H1 (cell line): ENCODE results near the gene ZNF785. TPM values are rescaled to one million over a fixed set of nuclear protein-coding genes. Genes with fewer than 3 reads are reported as not detected.

Experiments used
- CTCF ChIA-PET: fragments of 300-600 bp; sonication (Branson Sonifier 250); formaldehyde crosslinking; loops from one replicate; lab custom pipeline; 2021; ENCODE audit not compliant: partially characterized antibody; lab: Charles Lee
- POLR2A ChIA-PET: fragments of 300-600 bp; sonication (Branson Sonifier 250); formaldehyde crosslinking; loops from one replicate; lab custom pipeline; 2021; ENCODE audit warnings: inconsistent platforms; ENCODE audit not compliant: partially characterized antibody; lab: Charles Lee
- DNase-seq, 2 experiments: peaks; one replicate each; pipeline versions ENCODE4 v3.0.0 to v3.0.0-alpha.2; 2010 to 2022; ENCODE audit warnings: low spot score in 2 of 2, low read depth in 1 of 2, mixed read lengths in 1 of 2
- FAIRE-seq: peaks from 2 replicates; lab custom pipeline; 2011; peaks lifted over from hg19 to GRCh38; lab: Jason Lieb, UNC
- H2AFZ ChIP-seq: 2 replicates; pipeline ENCODE4 v1.8.1; 2012; ENCODE audit warnings: low read length, inconsistent platforms
- H2AK5ac ChIP-seq: 2 replicates; pipeline ENCODE4 v1.6.1; 2013; ENCODE audit warnings: low read depth, low read length
- H2BK120ac ChIP-seq: replicated peaks from 2 replicates; pipeline ENCODE3; 2013; ENCODE audit warnings: low read depth, low read length, inconsistent platforms
- H2BK12ac ChIP-seq: 2 replicates; pipeline ENCODE4 v1.6.1; 2013; ENCODE audit warnings: low read depth, low read length
- H2BK15ac ChIP-seq: 2 replicates; pipeline ENCODE4 v1.6.1; 2013; ENCODE audit warnings: low read length
- H2BK20ac ChIP-seq: 2 replicates; pipeline ENCODE4 v1.6.1; 2013; ENCODE audit warnings: low read length
- H2BK5ac ChIP-seq: 2 replicates; pipeline ENCODE4 v1.6.1; 2013; ENCODE audit warnings: low read depth, low read length
- H3K14ac ChIP-seq: 2 replicates; pipeline ENCODE4 v1.6.1; 2013; ENCODE audit warnings: inconsistent platforms; ENCODE audit not compliant: insufficient read length
- H3K18ac ChIP-seq: 2 replicates; pipeline ENCODE4 v1.6.1; 2013; ENCODE audit warnings: low read length; ENCODE audit errors: extremely low read depth
- H3K23ac ChIP-seq: 2 replicates; pipeline ENCODE4 v1.6.1; 2013; ENCODE audit warnings: inconsistent platforms; ENCODE audit not compliant: insufficient read length
- H3K23me2 ChIP-seq: 2 replicates; pipeline ENCODE4 v1.6.1; 2013; ENCODE audit warnings: low read depth, low read length
- H3K27ac ChIP-seq: 2 replicates; pipeline ENCODE4 v1.6.1; 2011; ENCODE audit warnings: low read depth, low read length, inconsistent platforms
- H3K27me3 ChIP-seq, 4 experiments: replicated peaks in 1 of 4; 1 replicate in 1 of 4; 2 replicates in 3 of 4; pipeline versions ENCODE4 v1.6.1 to v1.8.1; 2011 to 2013; ENCODE audit warnings: low read length in 3 of 4, mild to moderate bottlenecking in 3 of 4, inconsistent platforms in 2 of 4, mixed read lengths in 2 of 4, moderate library complexity in 1 of 4; ENCODE audit not compliant: control insufficient read depth in 3 of 4, insufficient read depth in 3 of 4; ENCODE audit errors: extremely low read depth in 1 of 4
- H3K36me3 ChIP-seq, 4 experiments: 2 replicates each; pipeline versions ENCODE4 v1.6.1 to v1.8.1; 2011 to 2013; ENCODE audit warnings: mild to moderate bottlenecking in 4 of 4, low read length in 3 of 4, moderate library complexity in 2 of 4, control low read depth in 1 of 4, inconsistent platforms in 1 of 4; ENCODE audit not compliant: insufficient read depth in 4 of 4, control insufficient read depth in 2 of 4
- H3K4ac ChIP-seq: replicated peaks from 2 replicates; pipeline ENCODE3; 2013; ENCODE audit warnings: low read length, low read depth, mixed read lengths, inconsistent platforms; ENCODE audit not compliant: insufficient read length
- H3K4me1 ChIP-seq, 4 experiments: replicated peaks in 1 of 4; 1 replicate in 1 of 4; 2 replicates in 3 of 4; pipeline versions ENCODE4 v1.6.1 to v1.8.1; 2011 to 2013; ENCODE audit warnings: low read length in 3 of 4, inconsistent platforms in 2 of 4, mixed read lengths in 1 of 4; ENCODE audit not compliant: insufficient read depth in 4 of 4, control insufficient read depth in 3 of 4
- H3K4me2 ChIP-seq, 2 experiments: 2 replicates each; pipeline versions ENCODE4 v1.6.1 to v1.8.1; 2011 to 2013; ENCODE audit warnings: low read depth in 2 of 2, low read length in 2 of 2, control low read depth in 1 of 2, inconsistent platforms in 1 of 2, mild to moderate bottlenecking in 1 of 2; ENCODE audit not compliant: insufficient read depth in 1 of 2
- H3K4me3 ChIP-seq, 4 experiments: fragments of 200-600, 300-600 bp in 1 of 4; sonication (generic), shearing (Covaris generic), sonication (Bioruptor Twin) in 1 of 4; 2 replicates each; pipeline versions ENCODE4 v1.5.1 to v1.8.1; 2011 to 2016; ENCODE audit warnings: low read length in 4 of 4, low read depth in 3 of 4, control low read depth in 2 of 4, inconsistent platforms in 2 of 4, mild to moderate bottlenecking in 2 of 4, mixed read lengths in 1 of 4, moderate library complexity in 1 of 4; ENCODE audit not compliant: insufficient read depth in 2 of 4; ENCODE audit errors: extremely low read depth in 1 of 4
- H3K56ac ChIP-seq: replicated peaks from 2 replicates; pipeline ENCODE3; 2013; ENCODE audit warnings: low read depth, mild to moderate bottlenecking, mixed read lengths, low read length, inconsistent platforms; ENCODE audit not compliant: insufficient read length
- H3K79me1 ChIP-seq: 2 replicates; pipeline ENCODE4 v1.6.1; 2013; ENCODE audit warnings: low read depth, low read length, control low read depth
- H3K79me2 ChIP-seq, 2 experiments: 2 replicates each; pipeline versions ENCODE4 v1.6.1 to v1.8.1; 2012 to 2013; ENCODE audit warnings: low read length in 2 of 2, mild to moderate bottlenecking in 2 of 2, inconsistent platforms in 1 of 2; ENCODE audit not compliant: insufficient read depth in 2 of 2, control insufficient read depth in 1 of 2
- H3K9ac ChIP-seq, 4 experiments: replicated peaks in 1 of 4; 1 replicate in 1 of 4; 2 replicates in 3 of 4; pipeline versions ENCODE4 v1.6.1 to v1.8.1; 2011 to 2013; ENCODE audit warnings: low read depth in 3 of 4, low read length in 3 of 4, control low read depth in 2 of 4, mild to moderate bottlenecking in 2 of 4, moderate library complexity in 2 of 4, inconsistent platforms in 1 of 4; ENCODE audit errors: extremely low read depth in 1 of 4
- H3K9me3 ChIP-seq, 2 experiments: 2 replicates each; pipeline versions ENCODE4 v1.6.1 to v1.8.1; 2012 to 2013; ENCODE audit warnings: mild to moderate bottlenecking in 2 of 2, moderate library complexity in 2 of 2, control low read depth in 1 of 2, inconsistent platforms in 1 of 2, low read depth in 1 of 2, low read length in 1 of 2, mixed read lengths in 1 of 2; ENCODE audit not compliant: insufficient read depth in 2 of 2
- H4K20me1 ChIP-seq, 2 experiments: replicated peaks in 1 of 2; 2 replicates each; pipeline versions ENCODE3 to v1.8.1; 2011 to 2013; ENCODE audit warnings: inconsistent platforms in 2 of 2, low read length in 2 of 2, mild to moderate bottlenecking in 1 of 2; ENCODE audit not compliant: insufficient read depth in 2 of 2, control insufficient read depth in 1 of 2
- H4K5ac ChIP-seq: 2 replicates; pipeline ENCODE4 v1.6.1; 2013; ENCODE audit warnings: low read length, low read depth, mixed read lengths, inconsistent platforms; ENCODE audit not compliant: insufficient read length
- H4K8ac ChIP-seq: 2 replicates; pipeline ENCODE4 v1.8.0; 2013; ENCODE audit warnings: mild to moderate bottlenecking, moderate library complexity, low read length, inconsistent platforms; ENCODE audit not compliant: insufficient read depth; ENCODE audit errors: extremely low read depth
- H4K91ac ChIP-seq: replicated peaks from 2 replicates; pipeline ENCODE3; 2013; ENCODE audit warnings: low read length, mixed read lengths, inconsistent platforms; ENCODE audit not compliant: insufficient read length
- SIRT6 ChIP-seq: IDR thresholded peaks from one replicate; pipeline ENCODE4 v1.7.1; 2012; ENCODE audit warnings: low read length, inconsistent platforms
- WGBS, 2 experiments: shearing (Covaris generic) in 1 of 2; methylation state at CpG; one replicate each; pipeline versions ENCODE4 v1.1.6 to v1.1.7; 2013 to 2015; ENCODE audit warnings: low lambda C conversion rate in 2 of 2, mixed read lengths in 2 of 2, inconsistent platforms in 1 of 2, low coverage in 1 of 2, missing lambda C conversion rate in 1 of 2; ENCODE audit not compliant: insufficient replicate concordance in 2 of 2, insufficient coverage in 1 of 2, insufficient read length in 1 of 2; ENCODE audit errors: extremely low coverage in 1 of 2, missing lambda C conversion rate in 1 of 2; 5-methylcytosine and 5-hydroxymethylcytosine counted together
- polyA plus RNA-seq, 7 experiments: library from polyadenylated mRNA; depleted of rRNA in 3 of 7; stranded (reverse) in 5 of 7; unstranded in 2 of 7; fragments of >200 nt in 5 of 7; fragments of 200-250 nt in 2 of 7; gene quantifications; 1 replicate in 5 of 7; 2 replicates in 1 of 7; 4 replicates in 1 of 7; pipeline versions ENCODE4 v1.2.1 to v1.2.3, GENCODE V29; 2011 to 2013; ENCODE audit warnings: missing spikeins in 2 of 7, mixed read lengths in 2 of 7
- total RNA-seq: library from RNA; stranded (reverse); fragmentation: NEBNext Ultra II Directional; extraction: Animal tissue kit (Norgen Biotek cat#: 25700); gene quantifications from 2 replicates; pipeline ENCODE4 v1.2.1, GENCODE V29; 2021

Gene ZNF785
- total and polyA plus RNA-seq, 2 of the 8 experiments (the other 6 are each of a cell fraction or from before 2014, with no cell fraction given): 8.6 to 12.9 TPM

DNA sequence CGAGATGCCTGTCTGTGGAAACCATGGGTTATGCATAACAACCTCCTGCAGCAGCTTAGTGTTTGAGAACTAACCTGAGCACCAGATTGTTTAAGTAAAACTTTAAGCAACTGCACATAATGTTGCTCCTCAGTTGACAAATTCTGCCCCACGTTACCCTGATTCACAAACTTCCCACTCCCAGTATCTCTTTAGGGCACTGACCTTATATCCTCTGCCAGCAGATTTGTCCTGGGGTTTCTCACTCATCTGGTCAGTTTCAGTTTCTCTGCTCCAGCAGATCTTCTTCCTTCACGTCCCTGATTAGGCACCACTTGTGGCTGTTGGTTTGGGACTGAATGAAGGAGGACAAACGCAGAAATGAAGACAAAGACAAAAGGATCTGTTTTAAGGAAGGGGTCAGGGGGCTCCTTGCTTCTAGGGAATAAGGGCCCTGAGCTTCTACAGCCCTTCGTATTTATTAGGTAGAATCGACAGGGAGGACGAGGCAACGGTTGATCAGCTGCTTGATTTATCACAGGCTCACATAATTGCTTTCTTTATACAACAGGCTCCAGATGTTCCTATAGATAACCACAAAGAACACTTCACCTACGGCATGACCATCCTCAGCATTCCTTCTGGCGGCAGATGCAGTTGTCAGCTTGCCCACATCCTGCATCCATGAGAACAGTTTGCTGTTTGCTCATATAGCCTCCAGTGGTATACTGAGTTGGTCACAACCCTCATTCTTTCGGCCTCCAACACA, 38.2 kb upstream of the ZNF785 start:
- no peak for FAIRE-seq
- TF ChIP-seq SIRT6: no peak

More for the DNA sequence above, 38.2 kb upstream of the ZNF785 start:
- H3K4ac ChIP-seq: no peak overlapping the region
- H3K23ac ChIP-seq: no peak overlapping the region
- CTCF ChIA-PET: interaction anchor here (0.7 to 2.1 kb wide), 4 partner anchors 9 to 203 kb away, joined by 3 to 5 read pairs (median 3); partner anchors contain the start of gene DCTPP1
- no peaks in the 10 kb centered on the region for H3K36me3 ChIP-seq
- H3K79me1 ChIP-seq: no peaks in the 10 kb centered on the region
- H3K9ac ChIP-seq: no peak overlapping the region
- no peak overlapping the region for H3K27ac ChIP-seq
- no peak overlapping the region for H3K14ac ChIP-seq
- no peak overlapping the region for H2BK5ac ChIP-seq
- H2AFZ ChIP-seq: no peak overlapping the region
- no peaks in the 10 kb centered on the region for H3K4me1 ChIP-seq
- H3K4me2 ChIP-seq: no peak overlapping the region
- H2BK15ac ChIP-seq: no peak overlapping the region
- H3K9me3 ChIP-seq: no peaks in the 10 kb centered on the region
- POLR2A ChIA-PET: interaction anchor here (0.9 kb wide), 1 partner anchor 10 kb away, joined by 3 read pairs; no protein-coding TSS in a partner anchor
- WGBS, 2 experiments: 88% methylated on average over 11 of the region's 11 CpGs; no CpG with 5 or more reads in 1 of the 2 experiments
- H2BK12ac ChIP-seq: no peak overlapping the region
- no peaks in the 10 kb centered on the region for H3K79me2 ChIP-seq
- H3K4me3 ChIP-seq: no peak overlapping the region
- no peak for DNase-seq
- no peak overlapping the region for H4K5ac ChIP-seq
- H2BK20ac ChIP-seq: no peak overlapping the region
- H4K91ac ChIP-seq: no peak overlapping the region
- H4K20me1 ChIP-seq: no peaks in the 10 kb centered on the region
- H2BK120ac ChIP-seq: no peak overlapping the region
- H3K23me2 ChIP-seq: no peaks in the 10 kb centered on the region
- no peak overlapping the region for H3K18ac ChIP-seq
- no peaks in the 10 kb centered on the region; a peak in 2 of 7 replicates for H3K27me3 ChIP-seq
- no peak overlapping the region for H4K8ac ChIP-seq
- no peak overlapping the region for H2AK5ac ChIP-seq
- no peak overlapping the region for H3K56ac ChIP-seq
